Ascending aorta (tissue), 2 donors: ENCODE measurements around the gene PTPRG. TPM values are rescaled to one million over a fixed set of nuclear protein-coding genes. Genes with fewer than 3 reads are reported as not detected.

ENCODE experiments used
- DNase-seq, 2 donors: peaks; one replicate each; pipeline ENCODE4 v3.0.0-alpha.2; 2019; ENCODE audit warnings: low spot score in 2 of 2
- H3K27ac ChIP-seq, 2 donors: fragments of 200-600 bp; sonication (generic); one replicate each; pipeline ENCODE4 v1.5.1; 2016 to 2017; ENCODE audit warnings: mild to moderate bottlenecking in 1 of 2
- H3K27me3 ChIP-seq: fragments of 200-600 bp; sonication (generic); one replicate; pipeline ENCODE4 v1.5.1; 2017
- H3K36me3 ChIP-seq, 2 donors: fragments of 200-600 bp; sonication (generic); one replicate each; pipeline ENCODE4 v1.5.1; 2016
- H3K4me1 ChIP-seq, 2 donors: fragments of 200-600 bp; sonication (generic); one replicate each; pipeline ENCODE4 v1.5.1; 2016 to 2017; ENCODE audit warnings: mild to moderate bottlenecking in 1 of 2
- H3K4me3 ChIP-seq, 2 donors: fragments of 200-600 bp; sonication (generic); one replicate each; pipeline ENCODE4 v1.5.1; 2016 to 2017; ENCODE audit warnings: mild to moderate bottlenecking in 1 of 2
- H3K9me3 ChIP-seq, 2 donors: fragments of 200-600 bp; sonication (generic); one replicate each; pipeline ENCODE4 v1.5.1; 2016
- CTCF ChIP-seq, 3 experiments: fragments of 200-600 bp in 2 of 3; fragments of 450-650 bp in 1 of 3; sonication (generic) in 2 of 3; IDR thresholded peaks; one replicate each; pipeline ENCODE4 v1.5.1; 2016 to 2019; ENCODE audit warnings: antibody characterized with exemption in 3 of 3, mild to moderate bottlenecking in 1 of 3, moderate library complexity in 1 of 3
- intact Hi-C: fragments of 100-400 bp; cut with DNase I; formaldehyde crosslinking; loops from one replicate; pipeline ENCODE4 v1.15.1; 2023
- total RNA-seq: library from RNA; depleted of rRNA; stranded (reverse); fragments of >200 nt; gene quantifications from one replicate; pipeline ENCODE4 v1.1.0, GENCODE V29; 2016

Gene PTPRG
- total RNA-seq, 1 donor from 2014 or later, result 129 TPM

GRCh38 chr3:61613666-61614065 is 52.3 kb downstream of the PTPRG start:
- intact Hi-C loops, result no loop called here
- H3K27ac ChIP-seq, result no peak overlapping the region
- H3K9me3 ChIP-seq, result no peaks in the 10 kb centered on the region
- peaks cover 0 to 16% of the 10 kb centered on the region in 2 donors for H3K4me1 ChIP-seq
- DNase-seq, result no peak
- no peaks in the 10 kb centered on the region for H3K36me3 ChIP-seq
- no peak overlapping the region for H3K4me3 ChIP-seq
- TF ChIP-seq CTCF (IDR thresholded peaks at IDR 0.05), result no peak
- no peaks in the 10 kb centered on the region for H3K27me3 ChIP-seq

GRCh38 chr3:61615643-61616042 is 54.3 kb downstream of the PTPRG start:
- no peak for TF ChIP-seq CTCF (IDR thresholded peaks at IDR 0.05)
- H3K36me3 ChIP-seq, result no peaks in the 10 kb centered on the region

GRCh38 chr3:61616586-61616985 is 55.2 kb downstream of the PTPRG start:
- Histone ChIP-seq H3K4me3 (no peak overlapping the region), H3K4me1 (peaks cover 0 to 16% of the 10 kb centered on the region in 2 donors), H3K27ac (no peak overlapping the region), H3K9me3 (no peaks in the 10 kb centered on the region), H3K36me3 (no peaks in the 10 kb centered on the region), H3K27me3 (no peaks in the 10 kb centered on the region)
- DNase-seq, result no peak
- TF ChIP-seq CTCF (IDR thresholded peaks at IDR 0.05), result no peak
- intact Hi-C loops, result no loop called here

More at GRCh38 chr3:61615643-61616042, 54.3 kb downstream of the PTPRG start:
- peaks cover 0 to 16% of the 10 kb centered on the region in 2 donors for H3K4me1 ChIP-seq
- intact Hi-C loops, result no loop called here
- no peak overlapping the region for H3K27ac ChIP-seq
- no peaks in the 10 kb centered on the region for H3K9me3 ChIP-seq
- DNase-seq, result no peak
- H3K4me3 ChIP-seq, result no peak overlapping the region
- H3K27me3 ChIP-seq, result no peaks in the 10 kb centered on the region

GRCh38 chr3:61617041-61617440 is 55.7 kb downstream of the PTPRG start:
- no peak for TF ChIP-seq CTCF (IDR thresholded peaks at IDR 0.05)
- no peaks in the 10 kb centered on the region for H3K27me3 ChIP-seq
- no peak overlapping the region for H3K4me3 ChIP-seq
- H3K36me3 ChIP-seq, result no peaks in the 10 kb centered on the region
- H3K9me3 ChIP-seq, result no peaks in the 10 kb centered on the region
- peaks cover 0 to 14% of the 10 kb centered on the region in 2 donors for H3K4me1 ChIP-seq
- no peak for DNase-seq
- H3K27ac ChIP-seq, result no peak overlapping the region
- intact Hi-C loops, result no loop called here

GRCh38 chr3:61617651-61618050 is 56.3 kb downstream of the PTPRG start:
- no peak overlapping the region for H3K4me3 ChIP-seq
- no peaks in the 10 kb centered on the region for H3K9me3 ChIP-seq
- TF ChIP-seq CTCF (IDR thresholded peaks at IDR 0.05), result no peak
- H3K36me3 ChIP-seq, result no peaks in the 10 kb centered on the region
- no peaks in the 10 kb centered on the region for H3K27me3 ChIP-seq
- intact Hi-C loops, result no loop called here
- H3K4me1 ChIP-seq, result peaks cover 0 to 9% of the 10 kb centered on the region in 2 donors
- DNase-seq, result no peak
- no peak overlapping the region for H3K27ac ChIP-seq

GRCh38 chr3:61618231-61618630 is 56.9 kb downstream of the PTPRG start:
- Histone ChIP-seq H3K4me3 (no peak overlapping the region), H3K36me3 (no peaks in the 10 kb centered on the region), H3K4me1 (peaks cover 0 to 9% of the 10 kb centered on the region in 2 donors), H3K27ac (no peak overlapping the region), H3K9me3 (no peaks in the 10 kb centered on the region), H3K27me3 (no peaks in the 10 kb centered on the region)
- intact Hi-C loops, result no loop called here
- no peak for DNase-seq
- TF ChIP-seq CTCF (IDR thresholded peaks at IDR 0.05), result no peak
